Measurements from ENCODE around the gene KRT86.

DNA sequence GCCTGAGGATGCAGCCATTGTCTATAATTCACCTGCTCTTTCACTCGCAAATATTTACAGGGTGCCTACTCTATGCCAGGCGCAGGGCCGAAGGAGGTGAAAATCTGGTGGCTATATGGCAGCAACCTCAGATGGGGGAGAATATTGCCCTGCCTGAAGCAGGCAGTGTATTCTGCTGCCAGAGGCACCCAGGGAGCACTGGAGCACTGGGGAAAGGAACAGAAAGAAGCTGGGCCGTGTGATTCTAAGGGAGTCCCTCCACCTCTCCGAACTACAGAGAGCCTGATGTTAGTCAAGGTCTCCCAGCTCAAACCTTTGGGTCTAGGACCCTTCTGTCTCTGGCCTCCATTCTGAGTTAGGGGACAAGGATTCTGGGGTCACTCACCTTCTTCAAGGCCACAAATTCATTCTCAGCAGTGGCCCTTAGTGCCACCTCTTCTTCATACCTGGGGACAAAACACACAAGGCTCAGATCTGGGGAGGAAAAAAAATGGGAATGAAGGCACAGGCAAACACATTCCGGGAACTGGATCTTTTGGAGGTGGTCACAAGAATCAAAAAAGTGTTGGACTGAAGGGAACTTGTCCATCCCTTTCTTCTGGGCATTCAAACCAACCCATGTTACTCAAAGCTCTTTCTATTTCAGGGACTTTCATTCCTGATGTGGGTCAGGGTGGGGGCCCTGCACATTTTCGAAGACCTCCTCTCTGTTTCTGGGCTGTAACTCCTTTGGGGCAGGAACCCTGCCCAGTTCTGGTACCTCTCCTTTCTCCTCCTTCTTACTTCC lies 19.3 kb upstream of the KRT86 start:
- TF ChIP-seq POLR2A (IDR thresholded peaks at IDR 0.05) (no peak), CTCF (IDR thresholded peaks at IDR 0.05) (no peak)

Data from Peyer's patch (tissue), 4 donors.